ENCODE measurements around the gene RBFOX1.

The RBFOX1 gene

DNA sequence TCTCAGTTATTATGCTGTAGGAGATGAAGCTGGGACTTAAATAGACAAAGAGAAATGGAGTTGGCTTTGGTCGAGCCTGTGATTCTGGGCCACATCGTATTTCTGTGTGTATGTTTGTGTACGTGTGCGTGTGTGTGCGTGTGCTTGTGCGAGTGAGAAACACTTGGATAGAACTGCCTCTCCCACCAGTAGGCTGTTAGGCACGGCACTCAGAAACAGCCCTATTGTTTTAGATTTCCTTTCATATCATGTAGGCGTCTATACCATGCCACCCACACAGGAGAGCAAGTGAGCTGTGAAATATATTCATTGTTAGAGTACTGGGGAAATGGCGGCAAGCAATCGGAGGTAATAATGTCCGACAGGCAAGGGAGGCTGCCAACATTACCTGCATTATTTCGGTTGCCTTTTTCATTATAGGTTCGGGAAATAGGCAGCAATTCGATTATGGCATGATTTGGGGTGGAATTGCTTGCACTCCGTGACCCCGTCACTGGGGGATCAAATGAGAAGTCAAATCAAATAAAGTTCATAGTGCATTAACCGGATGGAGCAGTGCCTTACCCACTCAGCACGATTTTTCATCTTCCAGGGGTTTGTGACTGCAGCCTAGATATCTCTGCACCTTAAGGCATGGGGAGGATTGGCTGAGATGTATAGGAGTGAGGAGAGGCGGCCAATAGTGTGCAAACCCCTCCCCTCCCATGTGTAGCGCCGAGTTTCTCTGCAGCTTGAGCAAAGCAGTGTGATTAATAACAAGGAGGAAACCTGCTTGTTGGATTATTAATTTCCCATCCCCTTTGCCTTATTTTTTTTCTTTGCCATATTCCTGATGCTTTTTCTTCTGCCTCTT, 89.6 kb downstream of the RBFOX1 start:
- no peak for TF ChIP-seq CTCF (conservative IDR thresholded peaks at IDR 0.05; ENCODE audit: low read depth, low read length)
- H3K4me3 ChIP-seq (ENCODE audit: low read length): no peak overlapping the region
- DNase-seq (ENCODE audit: low read depth): no peak

- no peak for DNase-seq (ENCODE audit: low read depth)
- no peak for TF ChIP-seq CTCF (conservative IDR thresholded peaks at IDR 0.05; ENCODE audit: low read depth, low read length)
- no peak overlapping the region for H3K4me3 ChIP-seq (ENCODE audit: low read length)
Observed at GRCh38 chr16:7423434-7424044, 90.9 kb downstream of the RBFOX1 start.

- TF ChIP-seq CTCF (conservative IDR thresholded peaks at IDR 0.05; ENCODE audit: low read depth, low read length): no peak
- no peak overlapping the region for H3K4me3 ChIP-seq (ENCODE audit: low read length)
- no peak for DNase-seq (ENCODE audit: low read depth)
Observed at GRCh38 chr16:7426161-7426560, 93.5 kb downstream of the RBFOX1 start.

DNA sequence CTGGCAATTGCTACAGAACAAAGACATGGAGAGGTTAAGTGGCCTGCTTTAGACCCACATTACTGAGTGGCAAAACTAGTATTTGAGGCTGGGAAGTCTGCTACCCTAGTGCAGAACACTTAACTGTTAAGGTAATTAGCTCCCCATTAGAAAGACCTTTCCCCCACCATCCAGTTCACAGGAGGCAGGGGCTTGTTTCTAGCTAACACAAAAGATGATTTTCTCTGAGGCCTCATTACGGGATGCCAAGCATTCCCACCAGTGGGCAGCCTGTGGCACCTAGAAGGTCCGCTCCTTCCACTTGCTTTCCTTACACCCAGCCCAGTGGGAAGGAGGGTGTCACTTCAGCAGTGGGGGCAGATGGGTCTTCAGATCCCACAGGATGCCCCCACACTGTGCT, 99.1 kb downstream of the RBFOX1 start:
- no peak for DNase-seq (ENCODE audit: low read depth)
- H3K4me3 ChIP-seq (ENCODE audit: low read length): no peak overlapping the region
- TF ChIP-seq CTCF (conservative IDR thresholded peaks at IDR 0.05; ENCODE audit: low read depth, low read length): no peak

GRCh38 chr16:7436306-7436705, 103.7 kb downstream of the RBFOX1 start:
- no peak for TF ChIP-seq CTCF (conservative IDR thresholded peaks at IDR 0.05; ENCODE audit: low read depth, low read length)
- no peak overlapping the region for H3K4me3 ChIP-seq (ENCODE audit: low read length)
- no peak for DNase-seq (ENCODE audit: low read depth)

DNA sequence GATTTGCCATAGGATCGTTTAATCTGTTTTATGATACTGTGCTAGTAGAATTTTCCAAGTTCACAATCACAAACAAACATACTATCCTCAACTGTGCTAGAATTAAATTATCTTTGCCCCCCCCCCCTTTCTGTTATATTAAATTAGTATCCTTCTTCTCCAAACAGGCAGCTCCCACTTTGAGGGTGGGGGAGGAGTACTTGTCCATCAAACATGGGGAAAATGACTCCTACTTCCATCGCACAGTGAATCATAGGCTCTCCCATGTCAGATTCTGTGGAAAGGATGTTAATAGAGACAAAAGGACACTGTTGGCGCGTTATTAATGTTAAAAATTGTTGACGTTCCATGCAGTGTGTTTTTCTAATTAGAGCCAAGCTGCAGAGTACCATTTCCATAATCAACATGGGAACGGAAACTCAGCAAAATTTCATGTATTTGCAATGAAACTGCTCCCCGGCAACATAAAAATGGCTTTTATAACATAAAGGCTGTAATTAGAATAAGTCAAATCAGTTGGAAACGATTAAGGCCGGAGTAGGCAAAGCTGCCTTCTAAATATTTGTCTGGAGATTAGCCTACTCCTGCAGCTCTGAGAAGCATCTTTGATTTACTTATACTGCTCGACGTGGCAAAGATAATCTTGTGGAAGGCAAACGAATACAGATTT, 104.6 kb downstream of the RBFOX1 start:
- H3K4me3 ChIP-seq (ENCODE audit: low read length): no peak overlapping the region
- no peak for TF ChIP-seq CTCF (conservative IDR thresholded peaks at IDR 0.05; ENCODE audit: low read depth, low read length)
- no peak for DNase-seq (ENCODE audit: low read depth)
